CD1c-positive myeloid dendritic cell (primary cell): ENCODE data around the gene SH3PXD2A.

ENCODE experiments used
- DNase-seq: peaks from one replicate; pipeline ENCODE4 v3.0.0-alpha.2; 2016; ENCODE audit errors: extremely low spot score

Gene SH3PXD2A

GRCh38 chr10:103562383-103562782, 293.0 kb downstream of the SH3PXD2A start:
- DNase-seq = no peak

GRCh38 chr10:103560886-103561285, 294.5 kb downstream of the SH3PXD2A start:
- DNase-seq = no peak

GRCh38 chr10:103559776-103560175, 295.6 kb downstream of the SH3PXD2A start:
- no peak for DNase-seq

- DNase-seq = peak; percentile 32
Observed at GRCh38 chr10:103558911-103559310, 296.5 kb downstream of the SH3PXD2A start.

- no peak for DNase-seq
Observed at GRCh38 chr10:103557455-103557854, 297.9 kb downstream of the SH3PXD2A start.

GRCh38 chr10:103556383-103557007, 298.9 kb downstream of the SH3PXD2A start:
- no peak for DNase-seq

- DNase-seq = no peak
Observed at GRCh38 chr10:103555712-103556111, 299.7 kb downstream of the SH3PXD2A start.

- no peak for DNase-seq
Observed at GRCh38 chr10:103555325-103555649, 300.1 kb downstream of the SH3PXD2A start.

- DNase-seq = peak; percentile 83
Observed at GRCh38 chr10:103554488-103555324, 300.7 kb downstream of the SH3PXD2A start.

- peak; percentile 75 for DNase-seq
Observed at GRCh38 chr10:103553743-103554487, 301.5 kb downstream of the SH3PXD2A start.

GRCh38 chr10:103552856-103553742, 302.3 kb downstream of the SH3PXD2A start:
- no peak for DNase-seq

- DNase-seq = peak; percentile 93
Observed at GRCh38 chr10:103551619-103552602, 303.5 kb downstream of the SH3PXD2A start.

- no peak for DNase-seq
Observed at GRCh38 chr10:103550229-103550628, 305.1 kb downstream of the SH3PXD2A start.

- DNase-seq = no peak
Observed at GRCh38 chr10:103549349-103549685, 306.1 kb downstream of the SH3PXD2A start.

GRCh38 chr10:103548581-103549348, 306.6 kb downstream of the SH3PXD2A start:
- DNase-seq = no peak

GRCh38 chr10:103548006-103548405, 307.4 kb downstream of the SH3PXD2A start:
- DNase-seq = no peak

GRCh38 chr10:103547391-103547946, 307.9 kb downstream of the SH3PXD2A start:
- no peak for DNase-seq

GRCh38 chr10:103546401-103546800, 309.0 kb downstream of the SH3PXD2A start:
- no peak for DNase-seq

GRCh38 chr10:103545771-103546281, 309.6 kb downstream of the SH3PXD2A start:
- DNase-seq = no peak
